Peyer's patch (tissue), 4 donors: ENCODE results near the gene IQCE. TPM values are rescaled to one million over a fixed set of nuclear protein-coding genes. Genes with fewer than 3 reads are reported as not detected.

ENCODE experiments used
- DNase-seq, 3 donors: peaks; one replicate each; pipeline ENCODE4 v3.0.0-alpha.2; 2017 to 2019
- H3K27ac ChIP-seq, 4 donors: fragments of 200-600 bp; sonication (generic); one replicate each; pipeline ENCODE4 v1.5.1; 2016 to 2019
- H3K27me3 ChIP-seq, 2 donors: fragments of 200-600 bp; sonication (generic); one replicate each; pipeline ENCODE4 v1.5.1; 2019
- H3K36me3 ChIP-seq, 3 donors: fragments of 200-600 bp; sonication (generic); one replicate each; pipeline ENCODE4 v1.5.1; 2016 to 2019
- H3K4me1 ChIP-seq, 4 donors: fragments of 200-600 bp; sonication (generic); one replicate each; pipeline ENCODE4 v1.5.1; 2016 to 2019
- H3K4me3 ChIP-seq, 4 donors: fragments of 200-600 bp; sonication (generic); 1 replicate in 3 of 4; 2 replicates in 1 of 4; pipeline ENCODE4 v1.5.1; 2016 to 2019; ENCODE audit warnings: mild to moderate bottlenecking in 1 of 4
- H3K9me3 ChIP-seq, 4 donors: fragments of 200-600 bp; sonication (generic); one replicate each; pipeline ENCODE4 v1.5.1; 2016 to 2019; ENCODE audit warnings: mild to moderate bottlenecking in 1 of 4
- POLR2A ChIP-seq, 2 donors: fragments of 450-650 bp; IDR thresholded peaks; one replicate each; pipeline ENCODE4 v1.5.1; 2017; ENCODE audit warnings: antibody characterized with exemption in 2 of 2, mild to moderate bottlenecking in 2 of 2, moderate library complexity in 2 of 2
- total RNA-seq, 4 donors: library from RNA; depleted of rRNA; stranded (reverse); fragments of >200 nt; gene quantifications; one replicate each; pipeline ENCODE4 v1.1.0, GENCODE V29; 2016
- TF ChIP-seq, protein P1 (sequence below), 6 experiments: fragments of 450-650 bp in 4 of 6; fragments of 200-600 bp in 2 of 6; sonication (generic) in 1 of 6; IDR thresholded peaks; one replicate each; pipeline ENCODE4 v1.5.1; 2017 to 2019; ENCODE audit warnings: antibody characterized with exemption in 6 of 6, mild to moderate bottlenecking in 3 of 6, moderate library complexity in 1 of 6

The IQCE gene
- total RNA-seq, 4 donors from 2014 or later = 30.0 to 159 (median 72.2) TPM

DNA sequence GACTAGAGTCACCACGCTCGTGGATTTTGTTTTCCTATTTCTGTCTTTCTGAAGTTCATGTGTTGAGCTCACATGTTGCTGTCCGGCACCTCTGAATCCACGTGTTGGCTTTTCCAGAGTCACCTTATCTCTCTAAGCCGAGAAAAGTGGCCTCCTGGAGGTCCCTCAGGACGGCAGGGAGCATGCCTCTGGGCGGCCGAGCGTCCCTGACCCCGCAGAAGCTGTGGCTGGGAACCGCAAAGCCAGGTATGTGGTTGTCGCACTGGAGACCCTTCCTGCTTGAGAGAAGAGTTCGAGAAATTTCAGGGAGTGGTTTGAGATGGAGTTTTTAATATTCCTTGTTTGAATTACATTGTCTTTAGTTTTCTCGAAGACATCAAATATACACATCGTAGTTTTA is 12.6 kb downstream of the IQCE start:
- no peak for TF ChIP-seq POLR2A (IDR thresholded peaks at IDR 0.05)
- TF ChIP-seq, protein P1, sequence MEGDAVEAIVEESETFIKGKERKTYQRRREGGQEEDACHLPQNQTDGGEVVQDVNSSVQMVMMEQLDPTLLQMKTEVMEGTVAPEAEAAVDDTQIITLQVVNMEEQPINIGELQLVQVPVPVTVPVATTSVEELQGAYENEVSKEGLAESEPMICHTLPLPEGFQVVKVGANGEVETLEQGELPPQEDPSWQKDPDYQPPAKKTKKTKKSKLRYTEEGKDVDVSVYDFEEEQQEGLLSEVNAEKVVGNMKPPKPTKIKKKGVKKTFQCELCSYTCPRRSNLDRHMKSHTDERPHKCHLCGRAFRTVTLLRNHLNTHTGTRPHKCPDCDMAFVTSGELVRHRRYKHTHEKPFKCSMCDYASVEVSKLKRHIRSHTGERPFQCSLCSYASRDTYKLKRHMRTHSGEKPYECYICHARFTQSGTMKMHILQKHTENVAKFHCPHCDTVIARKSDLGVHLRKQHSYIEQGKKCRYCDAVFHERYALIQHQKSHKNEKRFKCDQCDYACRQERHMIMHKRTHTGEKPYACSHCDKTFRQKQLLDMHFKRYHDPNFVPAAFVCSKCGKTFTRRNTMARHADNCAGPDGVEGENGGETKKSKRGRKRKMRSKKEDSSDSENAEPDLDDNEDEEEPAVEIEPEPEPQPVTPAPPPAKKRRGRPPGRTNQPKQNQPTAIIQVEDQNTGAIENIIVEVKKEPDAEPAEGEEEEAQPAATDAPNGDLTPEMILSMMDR (IDR thresholded peaks at IDR 0.05) = no peak
- peaks cover 0 to 36% (median 0%) of the 10 kb centered on the region in 3 donors for H3K36me3 ChIP-seq
- no peak for DNase-seq
- peaks cover 0 to 19% (median 0%) of the 10 kb centered on the region in 4 donors for H3K4me1 ChIP-seq
- no peaks in the 10 kb centered on the region for H3K9me3 ChIP-seq
- peak overlapping the region in 1 of 4 donors; percentile 51 for H3K27ac ChIP-seq
- no peaks in the 10 kb centered on the region for H3K27me3 ChIP-seq
- H3K4me3 ChIP-seq = no peak overlapping the region

DNA sequence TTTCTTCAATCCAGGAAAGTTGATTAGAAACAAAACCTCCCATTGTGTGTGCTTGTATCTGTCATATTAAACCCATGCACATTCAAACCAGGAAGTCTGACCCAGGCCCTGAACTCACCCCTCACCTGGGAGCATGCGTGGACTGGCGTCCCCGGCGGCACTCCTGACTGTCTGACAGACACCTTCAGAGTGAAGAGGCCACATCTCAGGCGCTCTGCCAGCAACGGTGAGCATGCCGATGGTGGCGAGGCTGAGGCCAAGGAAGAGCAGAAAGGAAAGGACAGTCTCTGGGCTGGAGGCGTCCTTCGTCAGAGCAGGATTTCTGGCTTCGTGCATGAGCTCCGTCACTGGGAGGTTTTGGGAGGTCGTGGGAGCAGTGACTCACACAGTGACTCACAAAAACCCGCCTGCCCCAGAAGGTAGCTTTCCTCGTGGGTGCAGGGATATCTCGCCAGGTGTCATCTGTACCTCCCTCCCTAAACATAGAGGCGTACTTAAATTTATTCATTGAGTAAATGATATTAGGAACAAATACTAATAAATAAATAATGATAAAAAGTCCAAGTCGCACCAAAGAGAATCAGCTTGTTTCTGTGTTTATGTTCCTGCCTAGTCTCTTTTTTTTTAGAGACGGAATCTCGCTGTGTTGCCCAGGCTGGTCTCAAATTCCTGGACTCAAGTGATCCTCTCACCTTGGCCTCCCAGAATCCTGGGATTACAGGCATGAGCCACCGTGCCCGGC is 13.5 kb downstream of the IQCE start:
- H3K27me3 ChIP-seq = no peaks in the 10 kb centered on the region
- TF ChIP-seq, protein P1 (IDR thresholded peaks at IDR 0.05) = no peak
- TF ChIP-seq POLR2A (IDR thresholded peaks at IDR 0.05) = no peak
- H3K27ac ChIP-seq = peak overlapping the region in 1 of 4 donors; percentile 51
- peaks cover 0 to 37% (median 0%) of the 10 kb centered on the region in 3 donors for H3K36me3 ChIP-seq
- DNase-seq = peak in 2 of 3 donors; percentile 82 to 83
- no peak overlapping the region for H3K4me3 ChIP-seq
- H3K9me3 ChIP-seq = no peaks in the 10 kb centered on the region
- peaks cover 0 to 11% (median 0%) of the 10 kb centered on the region in 4 donors for H3K4me1 ChIP-seq

DNA sequence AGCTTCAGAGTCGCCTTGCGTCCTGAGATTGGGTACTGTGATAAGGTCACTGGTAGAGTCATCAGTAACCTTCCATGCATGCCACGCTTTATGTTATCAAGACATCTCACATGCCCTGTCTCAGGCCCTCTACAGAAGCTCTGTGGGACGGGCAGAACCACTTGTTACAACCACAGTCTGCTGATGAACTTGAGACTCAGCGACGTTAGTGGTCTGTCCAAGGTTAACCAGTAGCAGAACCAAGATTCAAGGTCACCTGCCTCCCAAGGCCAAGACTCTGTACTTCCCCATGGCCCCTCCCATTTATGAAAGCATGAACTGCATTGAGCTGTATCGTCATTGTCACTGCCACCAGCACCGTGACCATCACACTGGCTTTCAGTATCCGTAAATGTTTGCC is 15.0 kb downstream of the IQCE start:
- H3K27ac ChIP-seq = no peak overlapping the region

DNA sequence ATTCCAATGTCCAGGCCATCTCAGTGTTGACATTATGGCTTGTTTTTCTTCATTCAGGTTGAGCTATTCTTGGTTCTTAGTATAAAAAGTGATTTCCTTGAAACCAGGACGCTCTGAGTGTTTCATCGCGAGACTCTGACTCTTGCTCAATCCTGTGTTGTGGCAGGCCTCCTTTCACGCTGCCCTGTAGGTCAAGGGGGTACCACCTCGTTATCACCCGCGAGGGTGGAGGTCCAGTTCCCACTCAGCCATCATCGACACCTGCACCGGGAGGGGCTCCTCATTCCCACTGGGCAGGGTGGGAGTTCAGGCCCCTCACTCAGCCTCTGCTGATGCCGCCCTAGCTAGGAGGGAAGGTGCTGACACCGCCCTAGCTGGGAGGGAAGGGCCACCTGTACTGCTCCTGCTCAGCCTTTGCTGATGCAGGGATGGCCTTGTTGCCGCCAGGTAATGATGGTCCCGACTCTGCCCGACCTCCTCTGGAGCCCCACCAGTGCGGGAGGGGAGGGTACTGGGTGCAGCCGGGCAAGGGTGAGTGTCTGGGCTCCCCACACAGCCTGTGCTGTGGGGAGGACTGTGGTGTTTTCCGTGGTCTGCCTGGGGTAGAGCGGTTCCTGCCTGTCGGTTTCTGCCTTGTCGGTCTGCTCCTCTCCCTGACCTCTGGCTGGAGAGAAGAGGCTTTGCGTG is 16.4 kb downstream of the IQCE start:
- TF ChIP-seq, protein P1 (IDR thresholded peaks at IDR 0.05) = no peak
- no peak for TF ChIP-seq POLR2A (IDR thresholded peaks at IDR 0.05)
- Histone ChIP-seq H3K27me3 (no peaks in the 10 kb centered on the region), H3K36me3 (peaks cover 0 to 42% (median 0%) of the 10 kb centered on the region in 3 donors), H3K27ac (no peak overlapping the region), H3K4me1 (peaks cover 0 to 9% (median 0%) of the 10 kb centered on the region in 4 donors), H3K4me3 (no peak overlapping the region), H3K9me3 (no peaks in the 10 kb centered on the region)
- no peak for DNase-seq

More for the DNA sequence above, 15.0 kb downstream of the IQCE start:
- TF ChIP-seq, protein P1 (IDR thresholded peaks at IDR 0.05) = no peak
- no peak for TF ChIP-seq POLR2A (IDR thresholded peaks at IDR 0.05)
- peaks cover 0 to 9% (median 0%) of the 10 kb centered on the region in 4 donors for H3K4me1 ChIP-seq
- no peaks in the 10 kb centered on the region for H3K9me3 ChIP-seq
- peaks cover 0 to 44% (median 0%) of the 10 kb centered on the region in 3 donors for H3K36me3 ChIP-seq
- no peak overlapping the region for H3K4me3 ChIP-seq
- no peak for DNase-seq
- no peaks in the 10 kb centered on the region for H3K27me3 ChIP-seq

DNA sequence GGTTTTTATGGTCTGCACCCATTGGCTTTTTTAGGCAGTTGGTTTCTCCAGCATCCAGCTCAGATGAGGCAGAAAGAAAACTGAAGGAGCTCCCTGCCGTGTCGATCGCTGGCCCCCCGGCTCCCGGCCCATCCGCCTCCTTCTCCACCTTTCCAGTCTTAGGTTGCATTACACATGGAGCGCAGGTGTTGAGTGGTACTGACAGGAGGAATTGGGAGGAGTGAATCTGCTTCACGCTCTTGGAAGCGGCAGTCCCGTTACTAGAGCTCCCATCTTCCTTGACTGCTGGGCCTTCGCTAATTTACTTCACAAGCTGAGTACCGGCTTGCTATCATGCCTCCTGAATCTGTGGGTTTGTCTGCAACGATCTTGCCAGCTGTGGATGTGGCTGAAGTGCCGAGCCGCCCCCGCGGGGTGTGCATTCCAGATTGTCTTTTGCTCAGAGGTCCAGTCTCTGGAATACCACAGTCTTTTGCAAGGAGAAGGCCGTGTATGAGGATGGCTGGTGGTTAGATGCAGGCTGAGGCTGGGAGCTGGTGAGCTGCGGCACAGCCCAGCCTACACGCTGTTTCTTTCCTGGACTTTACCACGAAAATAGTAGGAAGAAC is 17.1 kb downstream of the IQCE start:
- no peak overlapping the region for H3K4me3 ChIP-seq
- H3K9me3 ChIP-seq = no peaks in the 10 kb centered on the region
- no peak for DNase-seq
- H3K27me3 ChIP-seq = no peaks in the 10 kb centered on the region
- H3K27ac ChIP-seq = no peak overlapping the region
- H3K4me1 ChIP-seq = peaks cover 0 to 9% (median 0%) of the 10 kb centered on the region in 4 donors
- TF ChIP-seq, protein P1 (IDR thresholded peaks at IDR 0.05) = no peak
- TF ChIP-seq POLR2A (IDR thresholded peaks at IDR 0.05) = no peak
- peaks cover 0 to 42% (median 0%) of the 10 kb centered on the region in 3 donors for H3K36me3 ChIP-seq
